Left ventricle myocardium inferior (tissue), 1 donor: ENCODE measurements around the gene MAP7D2. TPM values are rescaled to one million over a fixed set of nuclear protein-coding genes. Genes with fewer than 3 reads are reported as not detected.
A peak's percentile ranks its signal among the peaks of the same experiment; 100 is the strongest.

ENCODE experiments used
- DNase-seq: peaks from one replicate; pipeline ENCODE4 v3.0.0-alpha.2; 2020
- H3K27ac ChIP-seq: fragments of 200-600 bp; replicated peaks from 2 replicates; pipeline ENCODE4 v1.8.0; 2021
- H3K27me3 ChIP-seq: fragments of 200-600 bp; 2 replicates; pipeline ENCODE4 v1.8.0; 2021; ENCODE audit warnings: low read depth
- H3K36me3 ChIP-seq: fragments of 200-600 bp; 2 replicates; pipeline ENCODE4 v1.8.0; 2021
- H3K4me1 ChIP-seq: fragments of 200-600 bp; 2 replicates; pipeline ENCODE4 v1.8.0; 2021
- H3K4me3 ChIP-seq: fragments of 200-600 bp; 2 replicates; pipeline ENCODE4 v1.8.0; 2021; ENCODE audit warnings: mild to moderate bottlenecking, moderate library complexity
- H3K9me3 ChIP-seq: fragments of 200-600 bp; replicated peaks from 2 replicates; pipeline ENCODE4 v1.8.0; 2021
- intact Hi-C: fragments of 100-400 bp; cut with micrococcal nuclease; formaldehyde crosslinking; loops from one replicate; pipeline ENCODE4 v1.11.0; 2022
- microRNA-seq: library from miRNA; unstranded; fragments of <30 nt; microRNA quantifications from one replicate; pipeline ENCODE4 v1.2.0, GENCODE V29; 2020
- total RNA-seq: library from RNA; stranded (reverse); fragmentation: NEBNext Ultra II Directional; extraction: Animal tissue kit (Norgen Biotek cat#: 25700); gene quantifications from one replicate; pipeline ENCODE4 v1.2.1, GENCODE V29; 2021
- TF ChIP-seq, protein P1 (sequence below): fragments of 200-600 bp; IDR thresholded peaks from 2 replicates; pipeline ENCODE4 v1.8.0; 2021; ENCODE audit warnings: antibody characterized with exemption, mild to moderate bottlenecking, borderline replicate concordance
- donor health status: DM: no; HTN: yes; CAD: no; lungs with severe emphysema.

MAP7D2 gene
- total RNA-seq, 1 donor from 2014 or later: 0.44 TPM

DNA sequence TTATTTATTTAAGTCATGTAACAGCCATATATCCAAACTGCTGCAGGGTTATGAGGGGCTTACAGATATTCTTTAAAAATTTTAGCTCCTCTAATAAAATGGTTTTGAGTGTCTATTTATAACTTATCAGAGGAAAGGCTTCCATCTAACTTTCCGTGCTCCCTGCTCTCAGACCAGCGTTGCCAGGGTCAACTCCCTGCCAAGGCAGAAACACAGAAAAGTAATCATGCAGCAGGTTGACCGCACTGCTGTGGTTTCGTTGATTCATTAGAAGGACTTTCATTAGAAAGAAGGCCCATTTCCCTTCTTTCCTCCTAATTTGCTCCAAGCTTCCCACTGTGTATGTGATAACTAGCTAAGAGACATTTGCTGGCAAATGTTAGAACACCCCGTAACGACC lies 159.8 kb downstream of the MAP7D2 start:
- DNase-seq: peak; percentile 14
- TF ChIP-seq, protein P1, sequence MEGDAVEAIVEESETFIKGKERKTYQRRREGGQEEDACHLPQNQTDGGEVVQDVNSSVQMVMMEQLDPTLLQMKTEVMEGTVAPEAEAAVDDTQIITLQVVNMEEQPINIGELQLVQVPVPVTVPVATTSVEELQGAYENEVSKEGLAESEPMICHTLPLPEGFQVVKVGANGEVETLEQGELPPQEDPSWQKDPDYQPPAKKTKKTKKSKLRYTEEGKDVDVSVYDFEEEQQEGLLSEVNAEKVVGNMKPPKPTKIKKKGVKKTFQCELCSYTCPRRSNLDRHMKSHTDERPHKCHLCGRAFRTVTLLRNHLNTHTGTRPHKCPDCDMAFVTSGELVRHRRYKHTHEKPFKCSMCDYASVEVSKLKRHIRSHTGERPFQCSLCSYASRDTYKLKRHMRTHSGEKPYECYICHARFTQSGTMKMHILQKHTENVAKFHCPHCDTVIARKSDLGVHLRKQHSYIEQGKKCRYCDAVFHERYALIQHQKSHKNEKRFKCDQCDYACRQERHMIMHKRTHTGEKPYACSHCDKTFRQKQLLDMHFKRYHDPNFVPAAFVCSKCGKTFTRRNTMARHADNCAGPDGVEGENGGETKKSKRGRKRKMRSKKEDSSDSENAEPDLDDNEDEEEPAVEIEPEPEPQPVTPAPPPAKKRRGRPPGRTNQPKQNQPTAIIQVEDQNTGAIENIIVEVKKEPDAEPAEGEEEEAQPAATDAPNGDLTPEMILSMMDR: no peak

More for the DNA sequence above, 159.8 kb downstream of the MAP7D2 start:
- intact Hi-C loops: no loop called here
- H3K9me3 ChIP-seq: no peaks in the 10 kb centered on the region
- peaks cover 8% of the 10 kb centered on the region for H3K36me3 ChIP-seq
- peak overlapping the region; percentile 58 for H3K27ac ChIP-seq
- peaks cover 35% of the 10 kb centered on the region for H3K4me1 ChIP-seq
- no peaks in the 10 kb centered on the region for H3K27me3 ChIP-seq
- H3K4me3 ChIP-seq: no peak overlapping the region

Small RNA genes lying within 50 kb of the gene (microRNA-seq; reads per million reads assigned to microRNA genes)
- gene MIR23C: 49.3 reads per million, percentile 48 among the genes with 10 or more reads in this experiment

Other genes starting within 250 kb of the MAP7D2 start
- 37.2 TPM for gene SH3KBP1, start 229.3 kb downstream of the MAP7D2 start, total RNA-seq
- 7.7 TPM for gene BCLAF3, start 125.8 kb downstream of the MAP7D2 start, total RNA-seq
- 56.8 TPM for gene EIF1AX, start 24.9 kb upstream of the MAP7D2 start, total RNA-seq
- 33.6 TPM for gene RPS6KA3, start 150.0 kb upstream of the MAP7D2 start, total RNA-seq